Measurements from ENCODE around the gene IL1RAPL2.

DNA sequence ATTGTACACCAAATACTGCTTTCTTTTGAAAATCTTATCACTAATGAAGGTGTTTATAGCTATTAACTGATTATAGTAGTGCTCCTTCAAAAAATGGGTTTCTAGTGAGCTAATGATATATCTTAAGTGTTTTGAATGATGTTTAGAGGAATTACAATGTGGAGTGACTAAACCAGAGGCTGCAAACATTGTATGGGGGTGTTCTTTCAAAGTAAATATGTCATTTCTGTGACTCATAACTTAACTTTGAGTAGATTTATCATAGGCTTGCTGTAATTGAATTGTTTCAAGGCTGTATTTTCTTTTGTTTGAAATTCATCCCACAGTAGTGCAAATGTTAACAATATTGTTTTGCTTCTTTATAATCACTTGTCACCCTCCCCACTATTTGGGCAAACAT lies 141.6 kb downstream of the IL1RAPL2 start:
- TF ChIP-seq, protein P1, sequence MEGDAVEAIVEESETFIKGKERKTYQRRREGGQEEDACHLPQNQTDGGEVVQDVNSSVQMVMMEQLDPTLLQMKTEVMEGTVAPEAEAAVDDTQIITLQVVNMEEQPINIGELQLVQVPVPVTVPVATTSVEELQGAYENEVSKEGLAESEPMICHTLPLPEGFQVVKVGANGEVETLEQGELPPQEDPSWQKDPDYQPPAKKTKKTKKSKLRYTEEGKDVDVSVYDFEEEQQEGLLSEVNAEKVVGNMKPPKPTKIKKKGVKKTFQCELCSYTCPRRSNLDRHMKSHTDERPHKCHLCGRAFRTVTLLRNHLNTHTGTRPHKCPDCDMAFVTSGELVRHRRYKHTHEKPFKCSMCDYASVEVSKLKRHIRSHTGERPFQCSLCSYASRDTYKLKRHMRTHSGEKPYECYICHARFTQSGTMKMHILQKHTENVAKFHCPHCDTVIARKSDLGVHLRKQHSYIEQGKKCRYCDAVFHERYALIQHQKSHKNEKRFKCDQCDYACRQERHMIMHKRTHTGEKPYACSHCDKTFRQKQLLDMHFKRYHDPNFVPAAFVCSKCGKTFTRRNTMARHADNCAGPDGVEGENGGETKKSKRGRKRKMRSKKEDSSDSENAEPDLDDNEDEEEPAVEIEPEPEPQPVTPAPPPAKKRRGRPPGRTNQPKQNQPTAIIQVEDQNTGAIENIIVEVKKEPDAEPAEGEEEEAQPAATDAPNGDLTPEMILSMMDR (IDR thresholded peaks at IDR 0.05; ENCODE audit: low read depth, low read length): no peak
- TF ChIP-seq POLR2A (IDR thresholded peaks at IDR 0.05; ENCODE audit: extremely low read depth, insufficient read length): no peak

Data from NB4 (cell line).